Suppressor macrophage treated with lipopolysaccharide for 4 hours (primary cell): Measurements from ENCODE around the gene EPHB3.

Experiments
- DNase-seq: peaks from one replicate; pipeline ENCODE4 v3.0.0-alpha.2; 2020

Gene EPHB3

GRCh38 chr3:184564685-184565385 is 3.2 kb downstream of the EPHB3 start:
- DNase-seq = no peak

DNA sequence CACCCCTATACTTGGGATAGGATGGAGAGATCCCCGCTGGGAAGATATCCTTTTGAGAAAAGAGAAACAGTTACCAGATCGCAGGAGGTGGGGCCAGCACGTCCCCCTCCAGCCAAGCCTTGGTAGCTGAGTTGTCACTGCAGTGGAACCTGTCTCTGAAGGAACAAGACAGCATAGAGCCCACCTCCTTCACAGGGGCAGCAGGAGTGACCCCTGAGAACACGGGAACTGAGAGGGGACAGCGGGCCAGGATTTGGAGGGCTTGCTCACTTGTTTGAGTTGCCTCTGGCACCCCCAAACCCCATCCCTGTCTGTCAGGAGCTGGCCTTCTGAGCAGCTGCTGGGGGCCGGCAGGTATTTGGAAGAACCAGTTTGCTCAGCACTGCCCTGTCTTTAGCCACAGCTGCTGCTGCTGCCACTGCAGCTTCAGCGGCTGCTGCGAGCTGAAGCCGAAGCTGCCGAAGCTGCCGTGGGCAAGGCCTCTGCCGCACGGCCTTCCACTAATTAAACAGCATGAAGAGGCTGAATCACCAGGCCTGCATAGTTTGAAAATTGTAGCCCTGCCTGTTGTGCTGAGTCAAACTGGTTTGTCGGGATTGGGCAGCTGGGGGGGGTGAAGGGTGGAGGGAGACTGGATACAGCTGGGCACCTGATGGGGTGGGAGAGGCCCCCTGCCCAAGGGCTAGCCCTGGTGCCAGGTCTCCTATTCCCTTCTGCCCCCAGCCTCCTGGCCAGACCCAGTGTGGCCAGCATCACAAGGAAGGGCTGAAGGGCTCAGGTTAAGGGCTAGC is 4.0 kb downstream of the EPHB3 start:
- DNase-seq = no peak

- DNase-seq = no peak
Observed at GRCh38 chr3:184566441-184567414, 5.1 kb downstream of the EPHB3 start.

DNA sequence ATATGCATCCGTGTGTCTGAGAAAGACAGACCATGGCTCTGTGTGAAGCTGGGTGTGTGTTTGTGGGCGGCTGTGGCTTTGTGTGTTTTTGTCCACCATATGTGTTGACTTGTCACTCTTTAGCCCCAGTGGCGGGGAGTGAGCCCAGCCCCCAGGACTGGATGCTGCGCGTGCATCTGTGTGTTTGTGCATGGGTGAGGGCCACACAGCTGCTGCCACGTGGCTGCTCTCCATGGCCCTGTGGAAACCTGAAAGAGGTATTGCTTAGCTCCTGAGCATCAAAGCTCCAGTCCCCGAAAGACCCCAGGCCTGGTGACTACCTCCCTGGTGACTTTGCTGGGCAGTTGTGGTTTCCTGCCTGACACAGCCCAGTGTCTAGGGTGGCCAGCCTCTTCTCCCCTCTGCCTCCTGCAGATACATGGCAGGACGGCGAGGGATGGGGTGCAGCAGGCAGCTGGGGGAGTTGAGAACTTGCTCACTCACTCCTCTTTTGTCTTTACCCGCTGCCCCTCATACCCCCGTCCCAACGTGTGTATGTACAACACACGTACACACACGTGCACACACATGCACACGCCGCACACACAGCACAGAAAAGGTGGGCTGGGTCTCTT is 6.5 kb downstream of the EPHB3 start:
- DNase-seq = no peak

DNA sequence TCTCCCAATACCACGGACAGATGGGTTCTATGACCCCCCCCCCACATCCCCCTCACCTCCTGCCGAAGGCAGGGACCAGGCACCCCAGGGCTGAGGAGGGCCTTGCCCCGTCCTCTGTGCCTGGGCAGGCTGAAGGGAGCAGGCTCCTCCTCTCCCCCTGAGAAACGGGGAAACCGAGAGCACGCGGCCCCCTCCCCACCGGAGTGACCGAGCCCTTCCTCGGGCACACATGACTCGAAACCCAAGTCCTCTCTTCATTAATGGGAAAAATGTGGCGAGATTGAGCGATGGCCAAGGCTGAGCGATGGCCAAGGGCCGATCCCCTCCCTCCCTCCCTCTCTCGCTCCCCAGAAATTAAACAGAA is 7.0 kb downstream of the EPHB3 start:
- DNase-seq = no peak

DNA sequence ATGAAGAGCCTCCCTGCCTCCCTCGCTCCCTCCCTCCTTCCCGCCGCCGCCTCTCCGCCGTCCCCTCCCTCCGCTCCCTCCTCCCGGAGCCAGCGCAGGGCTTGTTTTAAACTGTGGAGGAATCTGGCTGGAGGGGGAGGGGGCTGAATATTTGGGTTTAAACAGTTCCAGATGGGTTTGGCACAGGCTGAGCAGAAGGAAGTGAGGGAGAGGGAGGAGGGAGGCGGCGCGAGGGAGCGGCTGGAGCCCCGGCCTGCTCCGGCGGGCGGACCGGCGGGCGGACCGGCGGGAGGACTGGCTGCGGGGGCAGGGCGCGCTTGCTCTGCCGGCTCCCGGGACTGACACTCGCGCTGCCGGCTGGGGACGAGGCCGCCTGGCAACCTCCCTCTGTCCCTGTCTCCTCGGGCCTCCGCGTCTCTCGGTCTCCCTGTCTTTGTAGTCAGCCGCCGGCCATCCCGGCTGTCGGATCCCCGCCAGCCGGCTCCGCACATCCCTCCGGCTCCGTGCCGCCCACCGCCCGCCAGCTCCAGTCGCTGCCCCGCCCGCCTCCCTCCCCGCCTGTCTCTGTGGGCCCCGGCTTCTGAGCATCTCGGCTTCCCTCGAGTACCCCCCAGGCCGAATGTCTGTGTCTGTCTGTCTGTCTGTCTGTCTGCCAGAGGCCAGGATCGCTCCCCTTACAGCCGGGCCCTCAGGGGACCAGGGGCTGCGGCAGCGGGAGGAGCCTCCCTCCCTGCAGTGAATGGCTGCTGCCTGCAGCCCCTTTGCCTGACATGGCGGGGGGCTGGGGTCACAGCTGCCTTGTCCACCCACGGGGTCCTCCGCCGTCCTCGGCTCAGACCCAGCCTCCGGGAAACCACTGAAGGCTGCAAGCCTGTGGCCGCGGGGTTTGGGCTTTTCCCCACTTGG is 7.6 kb downstream of the EPHB3 start:
- peak; percentile 46 for DNase-seq

DNA sequence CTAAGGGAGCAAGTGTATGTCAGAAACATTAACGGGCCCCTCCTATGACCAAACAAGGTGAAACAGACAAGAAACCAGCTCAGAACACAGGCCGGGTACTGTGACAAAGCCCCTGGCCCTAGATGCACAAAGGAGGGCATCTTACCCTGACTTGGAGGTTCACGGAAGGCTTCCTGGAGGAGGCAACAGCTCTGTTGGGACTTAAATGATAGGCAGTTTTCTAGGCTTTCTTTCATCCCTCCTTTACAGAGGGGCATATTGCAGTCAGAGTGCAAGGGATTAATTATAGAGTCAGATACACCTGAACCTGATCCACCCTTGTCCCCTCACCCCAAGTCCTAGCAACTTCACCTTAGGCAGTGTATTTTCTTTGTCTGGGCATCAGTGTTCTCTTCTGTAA is 8.4 kb downstream of the EPHB3 start:
- no peak for DNase-seq

GRCh38 chr3:184570489-184570888 is 8.9 kb downstream of the EPHB3 start:
- DNase-seq = no peak

DNA sequence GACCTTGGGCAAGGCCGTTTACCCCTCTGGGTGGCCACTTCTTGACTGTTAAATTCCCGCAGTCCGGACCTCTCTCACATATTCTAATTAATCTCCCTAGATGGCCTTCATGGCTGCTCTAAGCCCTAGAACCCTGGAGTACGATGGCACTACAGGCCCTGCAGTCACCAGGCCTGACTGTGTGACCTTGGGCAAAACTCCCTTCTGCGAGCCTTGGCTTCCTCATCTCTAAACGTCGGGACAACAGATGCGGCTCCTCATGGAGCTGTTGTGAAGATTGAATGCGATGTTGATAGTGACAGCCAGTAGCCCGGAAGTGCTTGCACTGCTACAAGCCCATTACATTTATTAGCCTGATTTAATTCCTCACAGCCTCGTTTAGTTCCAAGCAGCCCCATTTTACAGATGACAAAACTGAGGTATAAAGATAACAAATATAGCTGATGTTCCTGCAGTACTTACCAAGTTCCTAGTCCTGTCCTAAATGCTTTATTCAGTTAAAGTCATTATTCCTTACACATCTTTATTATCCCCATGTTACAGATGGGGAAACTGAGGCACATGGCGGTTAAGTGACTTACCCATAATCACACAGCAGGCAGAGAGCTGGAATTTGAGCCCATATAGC is 10.3 kb downstream of the EPHB3 start:
- no peak for DNase-seq

DNA sequence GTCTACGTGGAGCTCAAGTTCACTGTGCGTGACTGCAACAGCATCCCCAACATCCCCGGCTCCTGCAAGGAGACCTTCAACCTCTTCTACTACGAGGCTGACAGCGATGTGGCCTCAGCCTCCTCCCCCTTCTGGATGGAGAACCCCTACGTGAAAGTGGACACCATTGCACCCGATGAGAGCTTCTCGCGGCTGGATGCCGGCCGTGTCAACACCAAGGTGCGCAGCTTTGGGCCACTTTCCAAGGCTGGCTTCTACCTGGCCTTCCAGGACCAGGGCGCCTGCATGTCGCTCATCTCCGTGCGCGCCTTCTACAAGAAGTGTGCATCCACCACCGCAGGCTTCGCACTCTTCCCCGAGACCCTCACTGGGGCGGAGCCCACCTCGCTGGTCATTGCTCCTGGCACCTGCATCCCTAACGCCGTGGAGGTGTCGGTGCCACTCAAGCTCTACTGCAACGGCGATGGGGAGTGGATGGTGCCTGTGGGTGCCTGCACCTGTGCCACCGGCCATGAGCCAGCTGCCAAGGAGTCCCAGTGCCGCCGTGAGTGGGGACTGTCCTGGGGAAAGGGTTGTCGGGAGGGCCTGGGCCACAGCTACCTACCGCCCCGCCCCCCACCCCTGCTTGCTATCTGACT is 11.2 kb downstream of the EPHB3 start:
- no peak for DNase-seq

DNA sequence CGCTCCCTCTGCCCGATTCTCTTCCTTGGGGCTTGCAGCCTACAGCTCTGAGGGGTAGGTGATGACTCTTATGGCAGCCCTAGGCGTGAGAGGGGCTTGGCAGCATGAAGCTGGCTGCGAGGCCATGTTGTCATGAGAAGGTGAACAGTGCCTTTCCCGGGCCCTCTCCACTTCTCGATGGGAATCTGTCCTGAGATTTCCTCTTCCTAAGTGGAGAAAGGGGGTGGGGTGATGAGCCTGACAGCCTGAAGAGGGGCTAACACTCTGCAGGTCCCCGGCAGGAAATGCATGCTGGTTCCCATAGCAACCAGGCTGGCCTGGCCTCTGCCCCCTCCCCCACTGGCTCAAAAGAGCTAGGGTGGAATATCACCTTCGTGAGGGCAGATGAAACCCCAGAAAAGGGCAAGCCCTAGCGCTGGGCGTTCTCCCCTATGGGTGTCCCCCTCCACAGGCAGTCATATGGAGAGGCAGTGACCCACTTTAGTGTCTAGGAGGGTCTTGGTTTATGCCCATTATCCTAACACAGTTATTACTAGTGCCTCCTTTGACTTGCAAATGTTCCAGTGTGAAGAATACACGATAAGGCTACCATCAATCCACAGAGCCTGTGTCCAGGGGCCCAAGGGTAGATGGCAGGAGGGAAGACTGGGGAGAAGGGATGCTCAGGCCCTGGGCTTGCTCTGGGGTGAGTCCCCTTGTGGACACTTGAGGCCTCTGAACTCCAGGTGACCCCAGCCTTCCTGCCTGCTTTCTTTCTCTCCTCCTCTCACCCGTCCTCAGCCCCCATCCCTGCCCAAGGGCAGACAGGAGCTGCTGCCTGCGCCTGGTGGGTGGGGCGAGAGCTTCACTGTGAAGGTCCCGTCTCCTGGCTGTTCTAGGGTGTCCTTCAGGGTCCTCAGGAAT is 13.2 kb downstream of the EPHB3 start:
- no peak for DNase-seq

GRCh38 chr3:184575701-184576100 is 14.1 kb downstream of the EPHB3 start:
- no peak for DNase-seq

- DNase-seq = no peak
Observed at GRCh38 chr3:184576457-184577240, 15.1 kb downstream of the EPHB3 start.

DNA sequence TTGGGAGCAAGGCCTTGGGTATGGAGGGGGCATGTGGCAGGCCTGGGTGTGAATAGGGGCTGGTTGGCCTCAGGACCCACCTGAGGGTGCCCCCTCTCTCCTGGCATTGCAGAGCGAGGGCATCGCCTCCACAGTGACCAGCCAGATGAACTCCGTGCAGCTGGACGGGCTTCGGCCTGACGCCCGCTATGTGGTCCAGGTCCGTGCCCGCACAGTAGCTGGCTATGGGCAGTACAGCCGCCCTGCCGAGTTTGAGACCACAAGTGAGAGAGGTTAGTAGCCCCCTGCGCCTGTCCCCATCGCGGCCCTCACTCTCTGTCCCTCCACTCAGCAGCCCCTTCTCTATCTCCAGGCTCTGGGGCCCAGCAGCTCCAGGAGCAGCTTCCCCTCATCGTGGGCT is 16.0 kb downstream of the EPHB3 start:
- no peak for DNase-seq

- no peak for DNase-seq
Observed at GRCh38 chr3:184578218-184578617, 16.6 kb downstream of the EPHB3 start.

- DNase-seq = no peak
Observed at GRCh38 chr3:184578822-184579221, 17.2 kb downstream of the EPHB3 start.

DNA sequence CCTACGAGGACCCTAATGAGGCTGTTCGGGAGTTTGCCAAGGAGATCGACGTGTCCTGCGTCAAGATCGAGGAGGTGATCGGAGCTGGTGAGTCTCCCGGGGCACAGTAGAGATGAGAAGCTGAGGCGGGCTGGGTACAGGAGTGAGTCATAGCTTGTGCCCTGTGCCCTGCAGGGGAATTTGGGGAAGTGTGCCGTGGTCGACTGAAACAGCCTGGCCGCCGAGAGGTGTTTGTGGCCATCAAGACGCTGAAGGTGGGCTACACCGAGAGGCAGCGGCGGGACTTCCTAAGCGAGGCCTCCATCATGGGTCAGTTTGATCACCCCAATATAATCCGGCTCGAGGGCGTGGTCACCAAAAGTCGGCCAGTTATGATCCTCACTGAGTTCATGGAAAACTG is 17.9 kb downstream of the EPHB3 start:
- DNase-seq = peak; percentile 80

GRCh38 chr3:184580376-184580775 is 18.8 kb downstream of the EPHB3 start:
- DNase-seq = no peak

DNA sequence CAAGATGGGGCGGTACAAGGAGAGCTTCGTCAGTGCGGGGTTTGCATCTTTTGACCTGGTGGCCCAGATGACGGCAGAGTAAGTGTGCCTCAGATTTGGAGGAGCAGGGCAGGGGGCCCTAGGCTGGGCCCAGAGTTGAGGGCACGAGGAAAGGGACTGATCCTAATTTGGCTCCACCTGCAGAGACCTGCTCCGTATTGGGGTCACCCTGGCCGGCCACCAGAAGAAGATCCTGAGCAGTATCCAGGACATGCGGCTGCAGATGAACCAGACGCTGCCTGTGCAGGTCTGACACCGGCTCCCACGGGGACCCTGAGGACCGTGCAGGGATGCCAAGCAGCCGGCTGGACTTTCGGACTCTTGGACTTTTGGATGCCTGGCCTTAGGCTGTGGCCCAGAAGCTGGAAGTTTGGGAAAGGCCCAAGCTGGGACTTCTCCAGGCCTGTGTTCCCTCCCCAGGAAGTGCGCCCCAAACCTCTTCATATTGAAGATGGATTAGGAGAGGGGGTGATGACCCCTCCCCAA is 19.8 kb downstream of the EPHB3 start:
- DNase-seq = no peak
